ENCODE results near the gene DMRT1. TPM values are rescaled to one million over a fixed set of nuclear protein-coding genes. Genes with fewer than 3 reads are reported as not detected.

Gene DMRT1
- polyA plus RNA-seq, 1 experiment, result not detected

DNA sequence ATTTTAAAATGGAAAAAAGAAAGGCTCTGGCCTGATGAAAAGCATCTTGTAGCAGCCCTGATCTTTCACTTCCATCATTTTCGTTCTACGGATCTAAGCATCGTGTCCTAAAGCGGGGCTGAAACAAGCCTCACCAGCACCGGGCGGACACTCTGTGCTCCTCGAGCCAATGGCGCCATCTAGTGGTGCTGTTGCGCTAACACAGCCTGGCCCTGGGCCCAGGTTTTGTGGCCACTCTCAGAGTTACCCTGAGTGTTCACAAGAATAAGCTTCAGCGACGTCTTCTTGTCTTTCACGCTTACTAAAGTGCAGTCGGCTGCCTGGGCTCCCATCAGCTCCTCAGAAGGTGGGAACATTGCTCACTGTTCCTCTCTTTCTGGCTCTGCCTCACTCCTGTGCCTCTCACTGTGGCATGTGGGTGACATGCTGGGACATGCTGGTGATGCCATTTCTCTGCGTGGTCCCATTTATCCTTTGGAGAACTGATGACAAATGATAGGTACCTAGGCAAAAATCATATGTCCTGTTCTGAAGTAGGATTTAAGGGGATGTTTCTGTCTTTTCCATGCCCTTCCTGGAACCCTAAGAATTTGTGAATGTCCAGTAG is 167.7 kb downstream of the DMRT1 start:
- H3K4me3 ChIP-seq (ENCODE audit: low read depth, low read length), result no peak overlapping the region
- no peak for DNase-seq (ENCODE audit: low read depth)
- no peaks in the 10 kb centered on the region for H3K36me3 ChIP-seq (ENCODE audit: control insufficient read depth, insufficient read depth, low read length)
- no peaks in the 10 kb centered on the region for H3K27me3 ChIP-seq (ENCODE audit: control insufficient read depth, insufficient read depth, low read length)
- CTCF ChIA-PET, result interaction anchor here (0.6 to 5.0 kb wide), 13 partner anchors 8 to 663 kb away, joined by 3 to 69 read pairs (median 4); no protein-coding TSS in a partner anchor
- POLR2A ChIA-PET, result no interaction called here
- TF ChIP-seq, protein P1, sequence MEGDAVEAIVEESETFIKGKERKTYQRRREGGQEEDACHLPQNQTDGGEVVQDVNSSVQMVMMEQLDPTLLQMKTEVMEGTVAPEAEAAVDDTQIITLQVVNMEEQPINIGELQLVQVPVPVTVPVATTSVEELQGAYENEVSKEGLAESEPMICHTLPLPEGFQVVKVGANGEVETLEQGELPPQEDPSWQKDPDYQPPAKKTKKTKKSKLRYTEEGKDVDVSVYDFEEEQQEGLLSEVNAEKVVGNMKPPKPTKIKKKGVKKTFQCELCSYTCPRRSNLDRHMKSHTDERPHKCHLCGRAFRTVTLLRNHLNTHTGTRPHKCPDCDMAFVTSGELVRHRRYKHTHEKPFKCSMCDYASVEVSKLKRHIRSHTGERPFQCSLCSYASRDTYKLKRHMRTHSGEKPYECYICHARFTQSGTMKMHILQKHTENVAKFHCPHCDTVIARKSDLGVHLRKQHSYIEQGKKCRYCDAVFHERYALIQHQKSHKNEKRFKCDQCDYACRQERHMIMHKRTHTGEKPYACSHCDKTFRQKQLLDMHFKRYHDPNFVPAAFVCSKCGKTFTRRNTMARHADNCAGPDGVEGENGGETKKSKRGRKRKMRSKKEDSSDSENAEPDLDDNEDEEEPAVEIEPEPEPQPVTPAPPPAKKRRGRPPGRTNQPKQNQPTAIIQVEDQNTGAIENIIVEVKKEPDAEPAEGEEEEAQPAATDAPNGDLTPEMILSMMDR (IDR thresholded peaks at IDR 0.05; ENCODE audit: insufficient read depth, low read depth, low read length), result peak; percentile 96

DNA sequence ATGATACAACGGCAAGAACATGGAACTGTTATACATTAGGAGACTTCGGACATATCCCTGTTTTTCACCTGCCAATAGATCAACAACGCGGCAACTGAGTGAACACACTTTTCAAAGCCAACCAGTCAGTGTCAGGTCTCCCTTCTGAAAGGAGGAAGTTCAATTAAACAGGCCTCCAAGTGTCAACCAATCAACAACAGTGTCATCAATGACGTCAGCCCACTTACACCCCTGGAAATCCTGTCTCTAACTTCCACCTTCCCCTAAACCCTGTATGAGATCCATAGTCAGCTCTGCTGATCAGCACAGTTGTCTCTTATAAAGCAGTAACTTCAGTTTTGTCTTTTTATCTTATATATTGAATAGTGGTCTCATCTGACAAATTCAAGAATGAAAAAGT is 171.5 kb downstream of the DMRT1 start:
- CTCF ChIA-PET, result no interaction called here
- TF ChIP-seq, protein P1 (IDR thresholded peaks at IDR 0.05; ENCODE audit: insufficient read depth, low read depth, low read length), result no peak
- DNase-seq (ENCODE audit: low read depth), result no peak
- H3K4me3 ChIP-seq (ENCODE audit: low read depth, low read length), result no peak overlapping the region
- no peaks in the 10 kb centered on the region for H3K36me3 ChIP-seq (ENCODE audit: control insufficient read depth, insufficient read depth, low read length)
- POLR2A ChIA-PET, result no interaction called here
- no peaks in the 10 kb centered on the region for H3K27me3 ChIP-seq (ENCODE audit: control insufficient read depth, insufficient read depth, low read length)

GRCh38 chr9:1014225-1014624 is 172.7 kb downstream of the DMRT1 start:
- no peak overlapping the region for H3K4me3 ChIP-seq (ENCODE audit: low read depth, low read length)
- H3K27me3 ChIP-seq (ENCODE audit: control insufficient read depth, insufficient read depth, low read length), result no peaks in the 10 kb centered on the region
- no peaks in the 10 kb centered on the region for H3K36me3 ChIP-seq (ENCODE audit: control insufficient read depth, insufficient read depth, low read length)
- POLR2A ChIA-PET, result no interaction called here
- DNase-seq (ENCODE audit: low read depth), result no peak
- CTCF ChIA-PET, result no interaction called here
- TF ChIP-seq, protein P1 (IDR thresholded peaks at IDR 0.05; ENCODE audit: insufficient read depth, low read depth, low read length), result no peak

GRCh38 chr9:1014640-1015039 is 173.1 kb downstream of the DMRT1 start:
- no peak overlapping the region for H3K4me3 ChIP-seq (ENCODE audit: low read depth, low read length)
- ChIA-PET POLR2A (no interaction called here), CTCF (no interaction called here)
- no peak for DNase-seq (ENCODE audit: low read depth)
- no peaks in the 10 kb centered on the region for H3K36me3 ChIP-seq (ENCODE audit: control insufficient read depth, insufficient read depth, low read length)
- TF ChIP-seq, protein P1 (IDR thresholded peaks at IDR 0.05; ENCODE audit: insufficient read depth, low read depth, low read length), result no peak
- H3K27me3 ChIP-seq (ENCODE audit: control insufficient read depth, insufficient read depth, low read length), result no peaks in the 10 kb centered on the region

- Histone ChIP-seq H3K27me3 (ENCODE audit: control insufficient read depth, insufficient read depth, low read length) (no peaks in the 10 kb centered on the region), H3K36me3 (ENCODE audit: control insufficient read depth, insufficient read depth, low read length) (no peaks in the 10 kb centered on the region), H3K4me3 (ENCODE audit: low read depth, low read length) (no peak overlapping the region)
- CTCF ChIA-PET, result no interaction called here
- POLR2A ChIA-PET, result no interaction called here
- TF ChIP-seq, protein P1 (IDR thresholded peaks at IDR 0.05; ENCODE audit: insufficient read depth, low read depth, low read length), result peak; percentile 18; the same call in 1 of the 2 replicates
- DNase-seq (ENCODE audit: low read depth), result no peak
Observed at GRCh38 chr9:1018121-1018520, 176.6 kb downstream of the DMRT1 start.

Small RNAs within 50 kb of the gene (small RNA-seq; reads per million reads assigned to genes)
- gene RNU6-1073P (ENCODE audit: insufficient read length, low read depth, low replicate concordance), result not detected

Other genes starting within 250 kb of the DMRT1 start
- gene DMRT3, start 135.0 kb downstream of the DMRT1 start, polyA plus RNA-seq (2011; rRNA removed), result not detected in 2 replicates
- not detected in 2 replicates for gene DMRT2, start 208.7 kb downstream of the DMRT1 start, polyA plus RNA-seq (2011; rRNA removed)

Measured in BJ (cell line).